GM18507 (cell line): Measurements from ENCODE around the gene INSYN1.
"Not testable (repeated sequence)": the region's sequence is repeated elsewhere in the genome, so short reads cannot be mapped to it uniquely, and the experiment has no call there.

ENCODE experiments used
- DNase-seq: peaks from one replicate; pipeline ENCODE4 v3.0.0; 2011; ENCODE audit warnings: low read depth; ENCODE audit not compliant: insufficient read length; ENCODE audit errors: extremely low spot score
- FAIRE-seq: peaks from 2 replicates; lab custom pipeline; 2011; peaks lifted over from hg19 to GRCh38; lab: Jason Lieb, UNC

INSYN1 gene

GRCh38 chr15:73753250-73754130 is at the start of gene INSYN1:
Gene INSYN1 (minus strand): TSS chr15:73753351. CDS start chr15:73751130, 2,221 bp downstream.
- no peak for FAIRE-seq
- DNase-seq, result no peak

- FAIRE-seq, result no peak
- no peak for DNase-seq
These were observed 49.4 kb upstream of the INSYN1 start for GRCh38 chr15:73802431-73803041.

- no peak for DNase-seq
- no peak for FAIRE-seq
These were observed 47.7 kb upstream of the INSYN1 start for GRCh38 chr15:73800662-73801345.

DNA sequence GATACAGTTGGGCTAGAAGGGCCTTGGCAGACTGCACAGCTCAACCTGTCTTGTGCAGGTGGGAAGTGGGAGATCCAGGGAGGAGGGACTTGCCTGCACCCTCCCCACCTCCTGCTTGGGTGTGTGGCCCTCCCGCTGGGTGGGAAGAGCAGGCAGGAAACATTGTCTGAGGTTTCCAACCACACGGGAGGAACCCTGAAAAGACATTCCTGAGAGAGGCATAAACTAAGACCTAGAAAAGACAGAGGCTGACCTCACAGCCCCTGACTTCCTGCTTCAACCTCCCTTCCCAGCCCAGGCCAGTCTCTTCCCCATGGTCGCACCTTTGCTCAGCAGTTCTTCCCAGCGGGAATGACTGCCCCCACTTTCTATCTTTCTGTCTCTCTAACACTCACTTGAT is 46.3 kb upstream of the INSYN1 start:
- no peak for DNase-seq
- FAIRE-seq, result no peak

- FAIRE-seq (no peak), DNase-seq (no peak)
These were observed 44.4 kb upstream of the INSYN1 start for GRCh38 chr15:73797366-73798158.

- FAIRE-seq, result no peak
- DNase-seq, result no peak
These were observed 43.2 kb upstream of the INSYN1 start for GRCh38 chr15:73796331-73796831.

GRCh38 chr15:73794443-73795133 is 41.4 kb upstream of the INSYN1 start:
- FAIRE-seq (no peak), DNase-seq (no peak)

- FAIRE-seq, DNase-seq: not testable (repeated sequence)
These were observed 39.9 kb upstream of the INSYN1 start for GRCh38 chr15:73792899-73793541.

DNA sequence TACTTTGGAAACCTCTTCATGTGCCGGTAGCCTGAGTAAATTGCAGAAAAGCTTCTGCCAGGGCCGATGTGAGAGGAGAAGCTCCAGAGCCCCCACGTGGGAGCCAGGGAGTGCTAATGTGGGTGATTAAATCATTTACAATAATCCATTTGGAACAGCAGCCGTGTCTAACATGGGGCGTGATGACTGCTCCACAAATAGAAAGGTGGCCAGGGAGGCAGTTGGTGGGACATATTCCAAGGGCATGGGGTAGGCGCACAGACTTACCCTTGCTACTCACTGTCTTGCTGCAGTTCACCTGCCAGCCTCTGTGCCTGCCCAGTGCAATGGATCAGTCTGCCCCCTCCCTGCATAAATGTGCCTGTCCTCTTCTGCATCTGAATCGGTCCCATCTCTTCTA is 39.3 kb upstream of the INSYN1 start:
- FAIRE-seq, result no peak

DNA sequence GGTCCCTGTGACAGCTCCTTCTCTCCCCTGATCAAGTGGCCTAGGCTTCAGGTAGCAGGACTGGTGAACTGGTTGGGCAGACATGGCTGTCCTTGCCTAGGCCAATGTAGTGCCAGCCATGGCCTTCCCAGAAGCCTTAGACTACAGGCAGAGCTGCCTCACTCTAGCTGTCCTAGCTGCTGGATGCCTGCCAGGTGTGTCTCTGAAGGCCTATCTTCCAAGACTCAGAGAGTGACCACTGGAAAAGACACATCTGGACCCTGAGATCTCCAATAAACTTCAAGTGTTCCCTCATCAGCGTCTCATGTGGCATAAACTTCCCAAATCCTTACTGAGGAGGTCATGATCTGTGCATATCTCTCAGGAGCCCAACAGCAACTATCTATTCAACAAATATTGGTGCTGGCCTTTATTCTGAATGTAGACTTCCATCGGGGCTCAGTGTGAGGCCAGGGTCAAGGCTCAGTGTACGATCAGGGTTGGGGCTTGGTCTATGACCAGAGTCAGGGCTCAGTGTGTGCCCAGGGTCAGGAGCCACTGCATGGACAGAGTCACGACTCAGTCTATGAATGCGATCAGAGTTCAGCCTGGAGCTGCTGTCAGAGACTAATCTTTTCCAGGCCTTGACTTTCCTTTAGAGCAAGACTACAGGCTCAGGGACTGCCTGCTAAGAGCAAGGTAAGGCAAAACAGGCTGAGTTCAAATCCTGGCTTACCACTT is 36.5 kb upstream of the INSYN1 start:
- no peak for FAIRE-seq
- no peak for DNase-seq

More for the DNA sequence above, 39.3 kb upstream of the INSYN1 start:
- DNase-seq, result no peak

- no peak for FAIRE-seq
- DNase-seq, result no peak
These were observed 34.5 kb upstream of the INSYN1 start for GRCh38 chr15:73787621-73788020.

DNA sequence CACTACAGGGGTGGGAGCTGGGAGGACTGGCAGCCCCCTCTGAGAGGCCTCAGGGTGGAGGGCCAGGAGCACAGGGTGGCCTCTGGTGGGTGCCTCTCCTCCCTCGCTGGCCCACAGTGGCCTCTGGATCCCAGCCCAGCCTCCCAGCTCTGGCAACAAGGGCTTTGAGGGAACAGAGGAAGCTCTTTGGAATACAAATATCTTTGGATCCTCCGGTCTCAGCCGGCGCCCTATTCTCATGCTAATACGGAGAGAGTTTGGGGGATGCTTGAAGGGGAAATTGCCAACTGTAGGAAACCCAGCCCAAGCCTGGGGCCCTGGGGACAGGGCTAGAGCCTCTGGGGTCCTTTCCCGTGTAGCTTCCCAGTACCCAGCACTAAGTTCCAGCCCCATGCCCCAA is 33.4 kb upstream of the INSYN1 start:
- DNase-seq (no peak), FAIRE-seq (no peak)

DNA sequence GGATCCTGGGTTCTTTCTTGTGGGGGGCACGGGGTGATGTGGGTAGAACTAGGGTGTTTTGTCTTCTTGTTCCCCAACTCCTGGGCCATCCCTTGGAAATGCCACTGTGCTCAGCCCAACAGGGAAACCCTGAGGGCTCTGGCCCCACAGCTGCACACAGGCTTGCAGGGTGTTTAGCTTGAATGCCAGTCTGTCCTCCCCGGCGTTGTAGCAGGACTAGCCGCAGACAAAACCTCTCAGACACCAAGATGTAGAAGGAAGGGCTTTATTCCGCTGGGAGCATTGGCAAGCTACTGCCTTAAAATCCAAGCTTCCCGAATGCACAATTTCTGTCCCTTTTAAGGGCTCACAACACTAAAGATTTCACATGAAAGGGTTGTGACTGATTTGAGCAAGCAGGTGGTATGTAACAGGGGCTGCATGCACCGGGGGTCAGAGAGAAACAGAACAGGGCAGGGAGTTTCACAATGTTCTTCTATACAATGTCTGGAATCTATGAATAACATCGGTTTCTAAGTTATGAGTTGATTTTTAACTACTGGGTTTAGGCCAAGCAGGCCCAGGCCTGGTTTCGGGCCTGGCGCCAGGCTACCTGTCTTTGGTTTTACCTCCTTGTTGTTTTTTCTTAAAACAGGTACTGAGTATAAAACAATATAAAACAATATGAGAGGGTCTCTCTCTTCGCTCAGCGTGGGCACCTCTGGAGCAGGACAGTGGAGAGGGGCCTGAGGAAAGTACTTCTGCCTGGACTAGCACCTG is 32.3 kb upstream of the INSYN1 start:
- DNase-seq, FAIRE-seq: not testable (repeated sequence)

- FAIRE-seq (no peak), DNase-seq (no peak)
These were observed 31.1 kb upstream of the INSYN1 start for GRCh38 chr15:73784291-73784690.

GRCh38 chr15:73782344-73782959 is 29.3 kb upstream of the INSYN1 start:
- FAIRE-seq (no peak), DNase-seq (no peak)

DNA sequence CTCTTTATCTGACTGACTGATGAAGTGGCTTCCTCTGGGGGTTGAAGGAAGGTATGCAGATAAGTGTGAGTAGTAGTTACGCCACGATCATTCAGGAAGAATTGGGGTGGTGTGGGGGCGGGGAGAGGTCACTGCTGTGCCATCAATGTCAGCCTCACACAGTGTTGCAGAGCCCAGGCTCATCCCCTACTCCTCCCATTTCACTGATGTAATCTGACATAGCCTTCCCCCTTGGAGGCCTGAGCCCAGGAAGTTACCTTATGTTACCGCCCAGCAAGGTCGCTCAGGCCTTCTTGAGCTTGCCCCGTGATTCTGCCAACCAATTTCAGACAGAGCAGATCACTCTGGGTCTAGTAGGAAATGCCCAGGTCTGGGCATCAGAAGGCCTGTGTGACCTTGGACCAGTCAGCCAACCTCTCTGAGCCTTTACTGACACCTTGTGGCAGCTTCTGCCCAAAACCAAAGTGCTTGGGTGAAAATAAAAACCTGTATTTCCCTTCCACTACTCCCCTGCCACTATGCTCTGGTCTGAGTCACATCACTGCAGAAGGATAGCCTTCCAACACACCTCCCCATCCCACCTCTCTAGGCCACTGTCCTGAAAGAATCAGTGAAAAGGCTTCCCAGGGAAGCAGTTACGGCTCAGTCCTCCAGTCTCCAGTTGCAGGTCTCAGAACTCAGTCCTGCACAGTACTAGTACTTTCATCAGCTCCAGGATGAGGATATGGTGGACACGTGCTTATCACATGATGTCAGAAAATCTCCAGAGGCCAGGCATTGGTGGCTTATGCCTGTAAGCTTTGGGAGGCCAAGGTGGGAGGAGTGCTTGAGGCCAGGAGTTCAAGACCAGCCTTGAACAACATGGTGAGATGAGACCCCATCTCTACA is 28.1 kb upstream of the INSYN1 start:
- FAIRE-seq, result no peak
- no peak for DNase-seq
